Middle frontal gyrus (tissue), 1 donor: Measurements from ENCODE around the gene CPNE1.
"Not testable (repeated sequence)": the region's sequence is repeated elsewhere in the genome, so short reads cannot be mapped to it uniquely, and the experiment has no call there.

ENCODE experiments used
- DNase-seq: peaks from one replicate; pipeline ENCODE4 v3.0.0-alpha.2; 2015; ENCODE audit warnings: low spot score; ENCODE audit errors: extremely low spot score

Gene CPNE1

GRCh38 chr20:35664466-35665206, at the start of gene CPNE1, which contains the start of gene RBM12:
TSS of gene CPNE1 (minus strand) at chr20:35664900. CDS start at chr20:35632923, 31,977 bp downstream.
TSS of gene RBM12 (minus strand) at chr20:35664900. CDS start at chr20:35655322, 9,578 bp downstream.
- DNase-seq = peak; percentile 90

- no peak for DNase-seq
These were observed 49.4 kb upstream of the CPNE1 start for GRCh38 chr20:35714127-35714526.

DNA sequence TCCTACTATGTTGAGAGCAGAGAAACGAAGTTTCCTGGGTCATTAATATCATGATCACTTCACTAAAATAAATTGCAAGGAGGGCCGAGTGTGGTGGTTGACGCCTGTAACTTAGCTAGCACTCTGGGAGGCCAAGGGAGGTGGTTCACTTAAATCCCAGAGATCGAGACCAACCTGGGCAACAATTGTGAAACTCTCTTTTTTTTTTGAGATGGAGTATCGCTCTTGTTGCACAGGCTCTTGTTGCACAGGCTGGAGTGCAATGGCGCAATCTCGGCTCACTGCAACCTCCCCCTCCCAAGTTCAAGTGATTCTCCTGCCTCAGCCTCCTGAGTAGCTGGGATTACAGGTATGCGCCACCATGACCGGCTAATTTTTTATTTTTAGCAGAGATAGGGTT, 48.4 kb upstream of the CPNE1 start:
- DNase-seq = not testable (repeated sequence)

- DNase-seq = no peak
These were observed 47.0 kb upstream of the CPNE1 start for GRCh38 chr20:35711588-35712209.

DNA sequence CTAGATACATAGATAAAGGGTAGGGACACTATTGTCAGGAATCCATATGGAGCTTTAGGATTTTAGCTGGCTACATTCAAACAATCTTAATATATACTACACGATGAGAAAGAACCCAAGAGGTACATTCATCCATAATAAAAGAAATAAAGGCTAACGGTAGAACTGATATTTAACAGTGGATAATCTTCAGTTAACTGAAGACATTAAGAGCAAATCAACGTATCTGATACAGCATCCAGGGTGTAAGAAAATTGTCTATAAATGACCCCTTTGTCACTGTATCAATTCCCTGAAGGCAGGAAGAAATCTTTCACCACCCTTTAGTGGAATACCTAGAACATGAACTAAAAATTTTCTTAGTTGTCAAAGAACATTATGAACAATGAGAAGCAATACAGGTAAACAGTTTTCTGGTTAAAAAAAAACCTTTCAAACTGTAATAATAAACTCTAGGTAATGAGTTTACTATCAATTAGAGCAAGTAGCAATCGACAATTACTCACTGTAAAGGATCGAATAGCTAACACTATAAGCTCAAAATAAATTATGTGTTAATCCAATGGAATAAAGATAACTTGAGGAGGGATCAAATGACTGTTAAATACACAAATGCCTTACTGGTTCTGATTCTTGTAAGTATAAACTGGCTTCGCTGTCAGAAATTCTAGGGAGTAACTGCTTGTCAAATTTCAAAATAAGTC, 46.3 kb upstream of the CPNE1 start:
- no peak for DNase-seq

DNA sequence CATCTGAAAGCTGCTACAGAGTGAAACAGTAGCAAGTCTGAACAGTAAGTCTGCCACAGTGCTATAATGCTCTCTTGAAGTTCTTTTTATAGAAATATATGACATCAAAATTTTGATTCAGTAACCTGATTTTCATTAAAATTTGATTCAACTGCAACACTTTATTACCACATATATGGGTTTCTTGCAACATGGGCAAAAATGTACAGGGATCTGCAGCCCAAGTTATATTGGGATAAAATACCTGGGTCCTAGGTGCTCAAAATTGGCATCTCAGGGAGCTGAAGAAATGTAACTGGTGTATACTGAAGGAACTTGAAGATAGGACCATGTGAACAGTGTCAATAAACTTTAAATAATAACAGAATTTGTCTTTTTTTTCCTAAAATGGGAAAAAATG, 45.3 kb upstream of the CPNE1 start:
- no peak for DNase-seq

GRCh38 chr20:35709259-35709658, 44.6 kb upstream of the CPNE1 start:
- no peak for DNase-seq

DNA sequence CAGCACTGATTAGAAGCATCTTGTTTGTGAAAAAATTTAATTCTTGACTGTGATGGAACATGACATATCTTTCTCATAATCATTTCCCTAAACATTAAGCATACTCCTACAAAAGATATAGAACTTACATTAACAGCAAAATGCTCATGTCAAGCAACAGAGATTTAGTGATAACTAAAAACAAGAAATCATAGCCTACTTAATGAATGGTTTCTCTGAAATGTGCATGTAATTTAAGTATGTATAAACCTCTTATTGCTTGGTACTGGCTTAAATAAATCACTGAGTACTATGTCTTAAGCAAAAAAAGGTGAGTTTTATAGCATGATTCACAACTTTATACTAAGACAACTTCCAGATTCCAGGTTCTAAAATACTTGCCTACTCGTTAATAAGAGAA, 43.8 kb upstream of the CPNE1 start:
- no peak for DNase-seq

DNA sequence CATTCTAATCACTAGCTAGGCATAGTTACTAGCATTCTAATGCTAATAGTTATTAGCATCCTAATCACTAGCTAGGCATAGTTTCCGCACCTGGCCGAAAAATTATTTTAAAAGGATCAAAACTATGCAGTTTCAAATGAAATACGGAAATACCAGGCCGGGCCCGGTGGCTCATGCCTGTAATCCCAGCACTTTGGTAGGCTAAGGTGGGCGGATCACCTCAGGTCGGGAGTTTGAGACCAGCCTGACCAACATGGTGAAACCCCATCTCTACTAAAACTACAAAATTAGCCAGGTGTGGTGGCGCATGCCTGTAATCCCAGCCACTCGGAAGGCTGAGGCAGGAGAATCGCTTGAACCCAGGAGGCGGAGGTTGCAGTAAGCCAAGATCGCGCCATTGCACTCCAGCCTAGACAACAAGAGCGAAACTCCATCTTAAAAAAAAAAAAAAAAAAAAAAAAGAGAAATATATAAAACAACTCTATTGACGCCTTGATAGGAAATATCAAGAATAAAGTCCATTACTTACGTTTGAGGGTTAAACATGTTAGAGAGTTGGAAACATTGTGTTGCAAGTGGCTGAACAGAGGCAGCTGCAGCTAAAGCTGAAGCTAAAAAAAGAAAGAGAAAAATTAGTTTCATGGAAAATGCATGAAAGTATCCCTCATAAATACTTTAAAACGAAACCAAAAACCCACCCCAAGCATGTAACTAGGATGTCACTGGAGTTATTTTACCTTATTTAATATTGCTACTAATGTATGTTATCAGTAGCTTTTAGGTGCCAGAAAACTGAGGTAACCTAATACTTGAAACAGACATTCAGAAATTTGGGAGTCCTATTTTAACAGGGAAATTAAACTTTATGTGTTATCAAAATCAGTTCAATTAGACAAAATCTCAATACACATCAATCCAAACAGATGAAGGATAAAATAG, 42.2 kb upstream of the CPNE1 start:
- not testable (repeated sequence) for DNase-seq

- not testable (repeated sequence) for DNase-seq
These were observed 41.2 kb upstream of the CPNE1 start for GRCh38 chr20:35705894-35706293.

DNA sequence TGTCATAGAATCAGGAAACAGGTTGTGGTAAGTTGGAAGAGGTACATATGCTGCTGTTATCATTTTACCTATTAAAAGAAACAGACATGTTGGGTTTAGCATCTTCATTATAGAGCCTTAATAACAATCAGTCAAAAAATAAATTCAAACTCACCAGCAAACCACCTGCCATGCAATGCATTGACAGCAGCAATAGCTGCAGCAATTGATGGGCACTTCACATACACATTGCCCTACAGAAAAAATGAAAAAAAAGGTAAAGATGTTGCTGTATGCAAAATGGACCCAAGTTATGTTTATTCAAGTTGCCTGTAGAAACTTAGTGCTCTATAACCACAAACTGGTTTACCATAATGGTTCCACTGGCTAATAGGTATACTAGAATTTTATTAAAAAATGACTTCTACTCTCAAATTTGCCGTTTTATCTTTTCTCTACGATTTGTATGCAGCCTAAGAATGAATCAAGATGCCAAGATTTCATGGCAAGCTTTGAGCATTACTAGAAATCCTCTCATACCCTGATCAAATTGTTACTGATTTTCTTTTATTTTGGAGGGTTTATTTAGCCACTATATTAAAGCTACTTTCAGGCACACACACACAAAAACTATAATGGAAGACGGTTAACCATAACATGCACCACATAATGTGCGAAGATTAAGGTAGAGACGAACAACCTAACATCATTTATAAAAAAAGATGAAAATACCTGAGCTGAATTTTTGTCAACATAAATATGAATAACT, 40.0 kb upstream of the CPNE1 start:
- no peak for DNase-seq

GRCh38 chr20:35702824-35703695, 38.4 kb upstream of the CPNE1 start:
- no peak for DNase-seq

DNA sequence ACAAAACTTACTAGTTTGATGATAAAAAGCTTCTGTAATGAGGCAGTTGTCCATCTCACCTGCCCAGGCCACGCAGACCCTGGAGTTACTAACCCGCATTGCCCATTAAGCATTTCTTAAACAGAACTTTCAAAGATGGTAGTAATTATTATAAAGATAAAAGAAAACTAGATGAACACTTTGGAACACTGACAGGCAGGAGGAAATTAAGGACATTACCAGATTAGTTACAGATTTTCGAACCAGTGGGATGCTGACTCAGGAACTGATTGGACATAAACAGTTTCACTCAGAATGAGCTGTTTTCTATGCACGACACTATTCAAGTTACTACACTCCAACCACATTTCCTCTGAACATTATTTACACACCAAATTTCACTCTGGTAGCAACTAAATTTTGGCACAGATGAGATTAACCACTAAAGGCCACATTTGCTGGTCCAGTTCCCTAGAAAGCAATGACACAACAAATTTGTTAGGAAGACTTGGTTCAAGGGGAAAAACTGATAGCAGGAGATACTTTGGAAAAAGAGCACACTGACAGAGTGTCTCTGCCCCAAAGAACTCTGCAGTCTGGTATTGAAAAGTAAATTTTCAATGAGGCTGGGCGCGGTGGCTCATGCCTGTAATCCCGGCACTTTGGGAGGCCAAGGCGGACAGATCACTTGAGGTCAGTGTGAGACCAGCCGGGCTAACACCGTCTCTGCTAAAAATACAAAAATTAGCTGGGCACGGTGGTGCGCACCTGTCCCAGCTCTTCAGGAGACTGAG, 37.5 kb upstream of the CPNE1 start:
- no peak for DNase-seq

- DNase-seq = no peak
These were observed 36.0 kb upstream of the CPNE1 start for GRCh38 chr20:35700625-35701148.

DNA sequence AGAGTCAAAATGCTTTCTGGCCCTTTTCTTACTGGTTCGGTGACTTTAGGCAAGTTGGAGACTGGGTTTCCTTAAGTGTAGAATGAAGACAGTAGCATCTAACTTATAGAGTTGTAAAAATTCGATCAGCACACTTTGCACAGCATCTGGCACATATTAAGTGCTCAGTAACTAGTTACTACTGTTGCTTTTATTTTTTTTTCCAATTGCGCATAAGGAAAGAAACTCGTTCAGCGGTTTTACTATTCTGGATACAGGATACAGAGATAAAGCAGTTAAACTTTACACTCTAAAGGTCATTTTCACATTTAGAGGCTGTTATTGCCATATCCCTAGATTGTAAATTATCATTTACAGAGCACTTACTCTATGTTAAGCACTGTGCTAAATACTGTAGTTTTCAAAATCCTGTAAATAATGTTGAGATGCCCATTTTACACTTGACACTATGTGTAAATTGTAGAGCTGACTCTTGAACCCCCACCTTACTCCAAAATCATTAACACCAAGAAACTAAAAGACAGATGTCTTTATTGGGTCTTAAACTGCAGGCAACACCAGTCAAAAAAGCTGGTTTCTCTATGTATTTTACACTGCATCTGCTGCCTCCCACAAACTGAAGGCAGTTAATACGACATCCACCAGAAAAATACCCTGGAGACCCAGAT, 35.4 kb upstream of the CPNE1 start:
- DNase-seq = no peak

GRCh38 chr20:35699127-35699956, 34.6 kb upstream of the CPNE1 start, which contains the start of the genes NFS1 and ROMO1:
TSS of gene NFS1 (minus strand) at chr20:35699352. CDS start at chr20:35699288, 64 bp downstream.
TSS of gene ROMO1 (plus strand) at chr20:35699405. CDS start at chr20:35699633, 228 bp downstream.
- peak; percentile 85 for DNase-seq
